Prostate gland (tissue), 2 donors: ENCODE measurements around the gene TAPBPL. TPM values are rescaled to one million over a fixed set of nuclear protein-coding genes. Genes with fewer than 3 reads are reported as not detected.
"Not testable (repeated sequence)": the region's sequence is repeated elsewhere in the genome, so short reads cannot be mapped to it uniquely, and the experiment has no call there.

Experiments
- DNase-seq: peaks from one replicate; pipeline ENCODE4 v3.0.0-alpha.2; 2019; ENCODE audit warnings: low spot score
- H3K27ac ChIP-seq, 2 donors: fragments of 200-600 bp; sonication (generic); 2 replicates each; pipeline ENCODE4 v1.5.1; 2017 to 2019
- H3K27me3 ChIP-seq: fragments of 200-600 bp; sonication (generic); replicated peaks from 2 replicates; pipeline ENCODE4 v1.5.1; 2019; ENCODE audit not compliant: insufficient read depth
- H3K36me3 ChIP-seq, 2 donors: fragments of 200-600 bp; sonication (generic); 1 replicate in 1 of 2; 2 replicates in 1 of 2; pipeline versions ENCODE4 v1.5.1 to v1.8.1; 2017 to 2019
- H3K4me1 ChIP-seq: fragments of 200-600 bp; sonication (generic); replicated peaks from 2 replicates; pipeline ENCODE4 v1.5.1; 2019
- H3K4me3 ChIP-seq, 2 donors: fragments of 200-600 bp; sonication (generic); 2 replicates each; pipeline ENCODE4 v1.5.1; 2017 to 2019
- H3K9me3 ChIP-seq: fragments of 200-600 bp; sonication (generic); 2 replicates; pipeline ENCODE4 v1.5.1; 2017
- POLR2A ChIP-seq: fragments of 450-650 bp; IDR thresholded peaks from one replicate; pipeline ENCODE4 v1.6.1; 2016; ENCODE audit warnings: antibody characterized with exemption, mild to moderate bottlenecking
- POLR2AphosphoS5 ChIP-seq: sonication (generic); formaldehyde crosslinking; IDR thresholded peaks from one replicate; pipeline ENCODE4 v1.6.1; 2017; ENCODE audit warnings: antibody characterized with exemption
- WGBS: methylation state at CpG from one replicate; pipeline ENCODE4 v1.1.5; 2018; 5-methylcytosine and 5-hydroxymethylcytosine counted together
- intact Hi-C: fragments of 100-400 bp; cut with DNase I; formaldehyde crosslinking; loops from one replicate; pipeline ENCODE4 v1.14.2; 2022
- total RNA-seq, 2 donors: library from RNA; depleted of rRNA; stranded (reverse); fragments of >200 nt; gene quantifications; one replicate each; pipeline ENCODE4 v1.1.0, GENCODE V29; 2016
- TF ChIP-seq, protein P1 (sequence below), 4 experiments: fragments of 200-600 bp in 2 of 4; fragments of 450-650 bp in 2 of 4; sonication (generic) in 2 of 4; IDR thresholded peaks; 1 replicate in 3 of 4; 2 replicates in 1 of 4; pipeline ENCODE4 v1.5.1; 2016 to 2019; ENCODE audit warnings: antibody characterized with exemption in 4 of 4, mild to moderate bottlenecking in 2 of 4, moderate library complexity in 2 of 4

Gene TAPBPL
- total RNA-seq, 2 donors from 2014 or later: 31.6 to 39.9 TPM

DNA sequence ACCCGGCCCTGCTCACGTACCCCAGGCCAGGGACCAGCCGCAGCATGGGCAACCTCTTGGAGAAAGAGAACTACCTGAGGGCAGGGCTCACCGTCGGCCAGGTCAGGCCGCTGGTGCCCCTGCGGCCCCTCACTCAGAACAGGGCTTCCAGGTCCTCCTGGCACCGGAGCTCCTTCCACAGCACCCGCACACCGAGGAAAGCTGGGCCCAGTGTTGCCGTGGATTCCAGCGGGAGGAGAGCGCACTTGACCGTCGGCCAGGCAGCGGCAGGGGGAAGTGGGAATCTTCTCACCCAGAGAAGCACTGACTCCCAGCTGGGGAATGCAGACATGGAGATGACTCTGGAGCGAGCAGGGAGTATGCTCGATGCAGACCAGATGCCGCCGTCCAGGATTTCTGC, 26.6 kb downstream of the TAPBPL start:
- Histone ChIP-seq H3K36me3 (no peaks in the 10 kb centered on the region), H3K27ac (no peak overlapping the region), H3K4me1 (no peaks in the 10 kb centered on the region), H3K9me3 (no peaks in the 10 kb centered on the region), H3K4me3 (no peak overlapping the region), H3K27me3 (no peaks in the 10 kb centered on the region)
- TF ChIP-seq POLR2AphosphoS5: no peak
- TF ChIP-seq, protein P1, sequence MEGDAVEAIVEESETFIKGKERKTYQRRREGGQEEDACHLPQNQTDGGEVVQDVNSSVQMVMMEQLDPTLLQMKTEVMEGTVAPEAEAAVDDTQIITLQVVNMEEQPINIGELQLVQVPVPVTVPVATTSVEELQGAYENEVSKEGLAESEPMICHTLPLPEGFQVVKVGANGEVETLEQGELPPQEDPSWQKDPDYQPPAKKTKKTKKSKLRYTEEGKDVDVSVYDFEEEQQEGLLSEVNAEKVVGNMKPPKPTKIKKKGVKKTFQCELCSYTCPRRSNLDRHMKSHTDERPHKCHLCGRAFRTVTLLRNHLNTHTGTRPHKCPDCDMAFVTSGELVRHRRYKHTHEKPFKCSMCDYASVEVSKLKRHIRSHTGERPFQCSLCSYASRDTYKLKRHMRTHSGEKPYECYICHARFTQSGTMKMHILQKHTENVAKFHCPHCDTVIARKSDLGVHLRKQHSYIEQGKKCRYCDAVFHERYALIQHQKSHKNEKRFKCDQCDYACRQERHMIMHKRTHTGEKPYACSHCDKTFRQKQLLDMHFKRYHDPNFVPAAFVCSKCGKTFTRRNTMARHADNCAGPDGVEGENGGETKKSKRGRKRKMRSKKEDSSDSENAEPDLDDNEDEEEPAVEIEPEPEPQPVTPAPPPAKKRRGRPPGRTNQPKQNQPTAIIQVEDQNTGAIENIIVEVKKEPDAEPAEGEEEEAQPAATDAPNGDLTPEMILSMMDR (IDR thresholded peaks at IDR 0.05): no peak
- TF ChIP-seq POLR2A: no peak
- no peak for DNase-seq
- intact Hi-C loops: no loop called here
- WGBS: 92% methylated on average over 20 of the region's 20 CpGs

DNA sequence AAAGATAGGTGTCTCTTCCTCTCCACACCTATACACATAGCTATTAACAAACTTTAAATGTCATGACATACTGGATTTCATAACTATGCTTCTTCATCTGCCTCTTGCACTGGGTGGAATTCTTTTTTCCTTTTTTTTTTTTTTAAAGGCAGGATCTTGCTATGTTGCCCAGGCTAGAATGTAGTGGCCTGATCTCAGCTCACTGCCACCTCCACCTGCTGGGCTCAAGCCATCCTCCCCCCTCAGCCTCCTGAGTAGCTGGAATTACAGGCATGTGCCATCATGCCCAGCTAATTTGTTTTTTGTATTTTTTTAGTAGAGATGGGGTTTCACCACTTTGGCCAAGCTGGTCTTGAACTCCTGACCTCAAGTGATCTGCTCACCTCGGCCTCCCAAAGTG, 36.4 kb downstream of the TAPBPL start:
- H3K4me1 ChIP-seq: no peaks in the 10 kb centered on the region
- H3K9me3 ChIP-seq: no peaks in the 10 kb centered on the region
- DNase-seq: no peak
- no peaks in the 10 kb centered on the region for H3K27me3 ChIP-seq
- H3K4me3 ChIP-seq: no peak overlapping the region
- intact Hi-C loops: no loop called here
- 66% methylated on average over 1 of the region's 1 CpG for WGBS
- no peak overlapping the region for H3K27ac ChIP-seq
- H3K36me3 ChIP-seq: no peaks in the 10 kb centered on the region
- TF ChIP-seq POLR2AphosphoS5: no peak
- TF ChIP-seq, protein P1 (IDR thresholded peaks at IDR 0.05): no peak
- TF ChIP-seq POLR2A: no peak

DNA sequence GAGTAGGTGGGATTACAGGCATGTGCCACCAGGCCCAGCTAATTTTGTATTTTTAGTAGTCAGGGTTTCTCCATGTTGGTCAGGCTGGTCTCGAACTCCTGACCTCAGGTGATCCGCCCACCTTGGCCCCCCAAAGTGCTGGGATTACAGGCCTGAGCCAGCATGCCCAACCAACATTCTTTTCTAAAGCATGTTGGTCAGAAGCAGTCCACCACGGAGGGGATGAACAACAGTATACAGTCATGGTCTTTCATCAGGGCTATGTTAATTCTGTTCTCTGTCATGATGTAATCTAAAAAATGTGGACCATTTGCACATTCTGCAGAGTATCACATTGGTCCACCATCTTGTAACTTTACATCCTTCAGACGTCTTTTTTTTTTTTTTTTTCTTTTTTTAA, 37.6 kb downstream of the TAPBPL start:
- Histone ChIP-seq H3K4me1 (no peaks in the 10 kb centered on the region), H3K9me3 (no peaks in the 10 kb centered on the region), H3K36me3 (no peaks in the 10 kb centered on the region), H3K4me3 (no peak overlapping the region), H3K27ac (no peak overlapping the region), H3K27me3 (no peaks in the 10 kb centered on the region)
- intact Hi-C loops: no loop called here
- TF ChIP-seq POLR2A: no peak
- TF ChIP-seq, protein P1 (IDR thresholded peaks at IDR 0.05): no peak
- TF ChIP-seq POLR2AphosphoS5: no peak
- WGBS: 61% methylated on average over 4 of the region's 4 CpGs
- no peak for DNase-seq

DNA sequence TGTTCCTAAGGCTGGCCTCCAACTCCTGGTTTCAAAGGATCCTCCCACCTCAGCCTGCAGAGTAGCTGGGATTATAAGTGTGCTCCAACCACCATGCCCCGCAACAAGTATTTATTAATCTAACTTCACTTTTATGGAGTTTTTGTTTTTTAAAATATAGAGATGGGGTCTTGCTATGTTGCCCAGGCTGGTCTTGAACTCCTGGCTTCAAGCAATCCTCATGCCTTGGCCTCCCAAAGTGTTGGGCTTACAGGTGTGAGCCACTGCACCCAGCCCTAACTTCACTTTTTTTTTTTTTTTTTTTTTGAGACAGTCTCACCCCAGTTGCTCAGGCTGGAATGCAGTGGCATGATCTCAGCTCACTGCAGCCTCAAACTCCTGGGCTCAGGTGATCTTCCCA, 38.8 kb downstream of the TAPBPL start:
- not testable (repeated sequence) for H3K4me1 ChIP-seq, H3K9me3 ChIP-seq, H3K36me3 ChIP-seq, H3K27ac ChIP-seq, H3K4me3 ChIP-seq, DNase-seq, H3K27me3 ChIP-seq
- intact Hi-C loops: loop anchor here (5.0 kb wide), 1 partner anchor 38 kb away; the partner anchor contains the start of gene TAPBPL
- 100% methylated on average over 1 of the region's 1 CpG for WGBS

DNA sequence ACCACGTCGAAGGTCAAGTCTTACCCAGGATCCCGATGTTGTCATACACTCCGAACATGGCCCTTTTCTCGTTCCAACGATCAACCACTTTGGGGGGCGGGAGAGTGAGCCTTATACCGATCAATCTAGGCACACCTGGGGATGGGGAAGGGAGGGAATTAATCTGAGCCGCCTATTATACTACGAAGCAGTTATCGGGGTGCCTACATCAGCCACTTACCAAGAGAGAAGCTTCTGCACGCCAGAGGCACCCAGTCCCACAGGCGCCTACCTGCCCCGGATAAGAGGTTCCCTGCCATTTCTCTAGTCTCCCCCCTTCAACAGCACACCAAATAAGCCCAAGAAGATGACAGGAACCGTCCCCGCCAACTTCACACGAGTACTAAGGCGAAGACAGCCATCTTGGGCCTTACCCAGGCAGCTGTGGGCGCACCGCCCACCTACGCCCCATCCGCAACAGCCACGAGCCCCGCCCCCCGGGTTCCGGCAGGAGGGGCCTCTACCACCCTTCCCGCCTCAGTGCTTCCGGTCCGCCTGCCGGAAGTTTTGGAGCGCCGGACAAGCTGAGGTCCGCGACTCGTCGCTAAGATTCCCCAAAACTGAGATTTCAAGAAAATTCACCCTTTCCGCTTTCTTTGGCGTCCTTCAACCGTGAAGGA, 41.1 kb downstream of the TAPBPL start, which contains the start of gene MRPL51:
Gene MRPL51 (minus strand): TSS at position 425 of the 659 bp plus-strand sequence. CDS start 126 bp downstream, at position 299.
- WGBS: under 1% methylated on average over 39 of the region's 39 CpGs
- peak within 1 kb of the TSS; percentile 64 to 69 for H3K4me3 ChIP-seq
- TF ChIP-seq, protein P1 (IDR thresholded peaks at IDR 0.05): no peak
- TF ChIP-seq POLR2AphosphoS5: peak; percentile 95
- TF ChIP-seq POLR2A: peak; percentile 80
- peak; percentile 97 for DNase-seq
- no peaks in the 10 kb centered on the region for H3K36me3 ChIP-seq
- no peaks in the 10 kb centered on the region for H3K27me3 ChIP-seq
- no peaks in the 10 kb centered on the region for H3K4me1 ChIP-seq
- no peaks in the 10 kb centered on the region for H3K9me3 ChIP-seq
- intact Hi-C loops: loop anchor here (2.0 to 5.0 kb wide), 2 partner anchors 41 to 42 kb away; partner anchors contain the start of genes GAPDH and TAPBPL
- peak within 1 kb of the TSS; percentile 94 to 96 for H3K27ac ChIP-seq
